Activated T-cell treated with anti-CD3 and anti-CD28 coated beads, Interleukin-2, amount 50 U/mL, for 48 hours (primary cell): ENCODE data around the gene SERPIND1.
"Not testable (repeated sequence)": the region's sequence is repeated elsewhere in the genome, so short reads cannot be mapped to it uniquely, and the experiment has no call there.

Experiments
- DNase-seq, 2 experiments: peaks; one replicate each; pipeline ENCODE4 v3.0.0-alpha.2; 2020

SERPIND1 gene

DNA sequence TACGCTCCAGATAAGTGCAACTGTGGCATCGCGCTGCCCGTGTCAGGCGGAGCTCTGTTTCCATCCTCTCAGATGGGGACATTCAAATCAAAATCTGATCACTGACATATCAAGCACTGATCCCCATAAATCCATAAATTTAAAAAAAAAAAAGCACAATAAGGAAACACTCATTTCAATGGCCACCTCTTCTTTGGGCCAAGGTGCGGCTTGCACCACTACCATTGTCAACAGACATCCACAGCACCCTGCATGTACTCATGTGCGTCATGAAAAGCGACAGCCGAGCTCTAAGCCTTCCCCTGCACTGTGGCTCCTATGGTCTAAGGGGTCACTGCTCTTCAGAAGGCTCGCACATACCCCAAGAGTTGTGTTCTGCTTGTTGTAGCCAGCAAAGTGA is 26.7 kb upstream of the SERPIND1 start:
- DNase-seq = no peak

- DNase-seq = no peak
These were observed 25.8 kb upstream of the SERPIND1 start for GRCh38 chr22:20748082-20748481.

GRCh38 chr22:20748731-20749428 is 25.0 kb upstream of the SERPIND1 start:
- no peak for DNase-seq

DNA sequence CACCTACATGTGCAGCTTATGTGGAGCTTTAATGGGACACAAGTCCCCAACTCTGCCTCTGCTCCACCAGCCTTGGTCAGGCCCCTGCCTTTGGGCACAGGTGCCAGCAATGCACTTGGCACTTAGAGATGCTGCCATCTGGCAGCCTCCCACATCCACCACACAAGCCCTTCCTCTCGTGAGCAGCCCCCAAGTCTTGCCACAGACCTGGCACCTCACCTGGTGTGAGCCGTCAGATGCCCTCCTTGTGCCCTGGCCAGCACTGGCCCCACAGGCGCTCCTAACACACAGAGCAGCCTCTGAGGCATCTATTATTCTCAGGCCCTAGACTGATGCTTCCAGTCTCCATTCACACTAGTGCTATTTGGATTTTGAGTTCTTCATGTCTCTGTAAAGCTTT is 24.5 kb upstream of the SERPIND1 start:
- no peak for DNase-seq

DNA sequence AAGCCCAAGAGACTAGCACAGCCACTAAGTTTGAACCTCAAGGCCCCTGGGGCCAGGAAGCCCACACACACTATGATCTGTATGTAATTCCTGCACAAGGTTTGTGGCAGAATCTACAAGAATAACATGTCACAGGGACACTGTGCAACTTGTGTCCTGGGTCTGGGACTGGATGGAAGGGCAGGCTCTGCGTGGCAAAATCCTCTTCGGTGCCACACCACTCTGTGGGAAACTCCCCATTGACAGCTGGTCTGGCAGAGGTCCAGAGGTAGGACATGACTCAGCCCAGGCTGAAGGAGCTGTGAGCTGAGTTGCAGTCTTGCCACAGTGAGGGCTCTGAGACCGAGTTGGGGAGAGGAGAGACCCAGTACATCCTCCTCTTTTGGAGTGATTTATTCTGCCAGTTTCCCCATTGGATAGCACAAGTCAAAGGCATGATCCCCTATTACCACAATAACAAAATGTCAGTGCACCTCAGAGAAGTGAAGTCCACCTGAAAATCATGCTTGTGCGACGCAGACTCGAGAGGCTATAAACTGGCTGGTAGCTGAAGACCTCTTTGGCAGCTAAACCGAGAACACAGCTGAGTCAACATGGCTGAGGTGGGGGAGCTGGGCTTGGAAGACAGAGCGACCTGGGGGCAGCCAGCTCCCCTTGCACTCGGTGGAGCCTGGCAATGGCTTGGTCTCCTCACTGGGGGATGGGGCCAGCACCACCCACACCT is 23.3 kb upstream of the SERPIND1 start:
- peak; percentile 52 to 60 for DNase-seq

GRCh38 chr22:20751185-20751851 is 22.6 kb upstream of the SERPIND1 start:
- DNase-seq = no peak

GRCh38 chr22:20752104-20752741 is 21.7 kb upstream of the SERPIND1 start:
- DNase-seq = no peak

- DNase-seq = no peak
These were observed 21.0 kb upstream of the SERPIND1 start for GRCh38 chr22:20752873-20753272.

- no peak for DNase-seq
These were observed 17.1 kb upstream of the SERPIND1 start for GRCh38 chr22:20756846-20757245.

- DNase-seq = no peak
These were observed 15.2 kb upstream of the SERPIND1 start for GRCh38 chr22:20758688-20759087.

DNA sequence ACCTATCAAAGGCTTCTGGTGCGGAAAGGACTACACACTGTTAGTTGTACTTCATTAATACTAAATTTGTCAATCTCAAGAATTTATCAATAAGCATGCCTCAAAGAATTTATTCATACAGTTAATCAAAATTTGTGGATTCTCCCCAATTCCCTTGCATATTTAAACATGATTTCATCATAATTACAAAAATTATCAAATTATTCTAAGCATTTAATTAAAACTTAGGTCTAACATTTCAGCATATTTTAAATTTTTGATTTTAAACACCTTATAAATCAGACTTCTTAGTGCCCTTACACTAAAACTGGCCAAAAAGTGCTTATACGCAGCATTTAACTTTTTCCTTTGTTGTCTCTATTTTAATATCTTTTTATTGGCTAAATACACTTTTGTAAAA is 13.8 kb upstream of the SERPIND1 start:
- no peak for DNase-seq

DNA sequence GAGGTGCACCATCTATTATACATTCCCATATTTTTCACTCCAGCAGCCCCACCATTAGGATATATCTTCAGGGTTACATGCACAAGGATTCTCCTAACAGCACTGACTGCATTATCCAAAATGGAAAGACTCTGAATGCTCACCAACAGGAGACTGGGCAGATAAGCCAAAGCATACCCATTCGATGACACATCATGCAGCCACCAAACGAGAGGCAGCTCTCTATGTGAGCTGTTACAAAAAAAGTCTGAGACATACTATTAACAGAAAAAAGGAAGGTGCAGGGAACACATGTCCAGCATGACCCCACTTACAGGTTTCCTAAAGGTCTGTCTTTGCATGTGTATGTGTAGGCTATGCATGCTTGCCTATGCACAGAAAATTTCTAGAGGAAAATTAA is 12.4 kb upstream of the SERPIND1 start:
- no peak for DNase-seq

DNA sequence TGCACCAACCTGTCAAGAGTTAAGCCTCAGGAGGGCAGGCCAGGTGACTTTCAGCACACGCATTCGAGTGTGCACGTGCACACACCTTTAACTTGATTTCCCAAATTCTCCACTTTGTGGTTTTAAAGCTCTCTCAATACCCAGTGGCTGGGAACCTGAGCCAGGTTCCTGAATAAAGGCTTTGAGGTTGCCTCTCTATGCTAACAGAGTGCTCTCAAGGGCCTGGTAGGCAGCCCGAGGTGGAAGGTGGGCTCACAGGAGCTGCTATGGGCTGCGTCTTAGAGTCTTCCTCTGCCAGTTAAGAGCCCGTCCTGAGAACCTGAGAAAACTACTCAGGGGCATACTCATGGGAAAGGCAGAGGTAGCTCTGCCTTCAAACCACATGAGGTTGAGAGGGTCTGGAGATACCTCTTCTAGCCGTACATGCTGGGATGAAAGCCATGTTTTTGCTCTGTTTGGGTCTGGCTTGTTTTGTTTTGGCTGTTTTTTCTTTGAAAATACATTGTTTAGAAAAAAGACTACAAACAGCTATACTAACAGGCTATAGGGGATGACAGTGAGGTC is 11.6 kb upstream of the SERPIND1 start:
- no peak for DNase-seq

- DNase-seq = no peak
These were observed 10.1 kb upstream of the SERPIND1 start for GRCh38 chr22:20763630-20764470.

GRCh38 chr22:20764471-20764720 is 9.5 kb upstream of the SERPIND1 start:
- no peak for DNase-seq

- DNase-seq = no peak
These were observed 9.2 kb upstream of the SERPIND1 start for GRCh38 chr22:20764729-20765128.

DNA sequence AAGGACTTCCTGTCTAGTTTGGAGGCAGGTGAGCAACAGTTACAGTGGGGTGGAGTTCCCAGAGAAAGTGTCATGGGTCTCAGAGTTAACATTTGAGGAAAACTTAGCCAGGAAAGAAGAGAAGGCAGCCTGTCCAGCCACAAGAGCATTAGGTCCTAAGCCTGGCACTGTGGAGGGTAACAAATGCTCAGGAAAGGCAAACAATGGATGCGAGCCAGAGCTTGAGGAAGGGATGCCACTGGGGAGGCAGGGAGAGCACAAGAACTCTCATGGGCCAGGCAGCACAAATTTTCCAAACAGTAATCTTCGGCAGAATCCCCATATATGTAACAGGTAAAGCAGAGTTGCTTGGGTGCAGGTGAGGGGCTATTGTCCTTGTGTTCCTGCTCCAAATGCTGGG is 8.0 kb upstream of the SERPIND1 start:
- no peak for DNase-seq

DNA sequence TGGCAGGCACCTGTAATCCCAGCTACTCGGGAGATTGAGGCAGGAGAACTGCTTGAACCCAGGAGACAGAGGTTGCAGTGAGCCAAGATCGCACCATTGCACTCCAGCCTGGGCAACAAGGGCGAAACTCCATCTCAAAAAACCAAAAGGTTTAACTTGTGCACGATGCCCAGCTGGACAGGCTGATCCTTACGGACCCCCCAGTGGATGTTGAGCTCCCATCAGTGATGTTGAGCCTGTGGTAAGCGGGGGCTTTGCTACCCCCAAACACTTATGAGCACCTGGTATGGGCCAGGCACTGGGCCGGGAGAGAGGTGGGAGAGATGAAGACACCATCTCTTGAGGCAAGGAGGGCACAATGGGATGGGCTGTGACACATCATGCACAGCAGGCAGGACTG is 7.4 kb upstream of the SERPIND1 start:
- DNase-seq = no peak

- DNase-seq = not testable (repeated sequence)
These were observed 4.5 kb upstream of the SERPIND1 start for GRCh38 chr22:20769496-20769826.

- no peak for DNase-seq
These were observed 1.8 kb upstream of the SERPIND1 start for GRCh38 chr22:20771918-20772625.

GRCh38 chr22:20774882-20775281 is 969 bp downstream of the SERPIND1 start:
- DNase-seq = no peak

DNA sequence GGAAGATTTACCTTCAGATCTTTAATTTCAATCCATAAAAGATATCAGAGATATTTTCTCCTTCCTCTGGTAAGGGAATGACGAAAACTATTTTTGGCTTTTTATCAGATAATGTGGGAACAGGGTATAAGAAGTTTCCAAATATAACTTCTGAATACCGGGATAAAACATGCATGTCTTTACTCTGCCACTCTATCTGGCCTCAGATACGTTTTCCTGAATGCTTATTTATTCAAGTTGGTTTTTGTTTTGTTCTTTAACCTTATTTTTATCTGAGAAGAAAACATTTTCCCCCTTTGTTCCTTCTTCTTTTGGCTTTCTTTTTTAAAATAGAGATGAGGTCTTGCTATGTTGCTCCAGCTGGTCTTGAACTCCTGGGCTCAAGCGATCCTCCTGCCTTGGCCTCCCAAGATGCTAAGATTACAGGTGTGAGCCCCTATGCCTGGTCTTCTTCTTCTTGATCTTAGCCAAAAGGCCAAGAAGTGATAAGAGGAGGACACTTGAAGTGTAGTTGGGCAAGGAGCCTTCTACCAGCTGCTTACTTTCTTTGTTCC is 1.5 kb downstream of the SERPIND1 start:
- no peak for DNase-seq
